ENCODE measurements around the gene CAPN7. TPM values are rescaled to one million over a fixed set of nuclear protein-coding genes. Genes with fewer than 3 reads are reported as not detected.

CAPN7 gene
- total RNA-seq, 1 donor from 2014 or later, result 26.2 TPM

DNA sequence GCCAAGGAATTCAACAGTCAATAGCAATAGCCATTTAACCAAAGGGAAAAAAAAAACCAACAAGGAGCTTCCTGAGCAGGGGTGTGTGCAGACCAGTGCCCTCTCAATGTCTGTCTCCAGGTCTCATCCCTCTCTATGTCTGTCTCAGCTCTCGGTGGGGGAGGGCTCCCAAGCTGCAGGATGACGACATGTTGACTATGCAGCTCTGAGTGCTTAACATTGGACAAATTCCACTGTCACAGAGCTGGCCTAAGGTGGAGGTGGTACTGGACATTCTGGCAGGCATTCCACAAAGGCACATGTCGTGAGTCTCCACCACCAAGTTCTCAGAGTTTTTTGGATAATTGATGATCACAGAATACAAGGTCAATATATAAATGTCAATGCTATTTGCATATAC is 2.0 kb upstream of the CAPN7 start:
- H3K27ac ChIP-seq (replicated peaks), result no peak overlapping the region

DNA sequence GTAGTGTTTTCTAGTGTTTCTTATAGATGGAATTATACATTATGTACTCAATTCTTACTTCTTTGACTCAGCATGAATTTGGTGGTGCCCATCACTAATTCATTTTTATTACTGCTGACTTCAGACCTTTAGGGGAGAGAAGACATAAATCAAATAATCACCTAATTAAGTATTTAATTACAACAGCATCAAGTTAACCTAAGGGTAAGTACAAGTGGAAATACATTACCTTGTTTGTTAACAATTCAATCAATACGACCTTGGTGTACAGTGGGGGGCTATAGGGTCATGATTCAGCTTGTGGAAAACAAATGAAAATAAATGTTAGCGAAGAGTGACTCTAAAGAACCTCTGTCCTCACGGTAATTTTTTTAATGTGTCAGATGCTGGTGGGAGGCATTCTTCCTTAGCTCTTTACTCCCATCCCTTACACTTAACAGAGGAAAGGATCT is 538 bp upstream of the CAPN7 start:
- Histone ChIP-seq H3K27me3 (ENCODE audit: low read depth) (no peaks in the 10 kb centered on the region), H3K36me3 (peaks cover 12% of the 10 kb centered on the region), H3K9me3 (replicated peaks) (no peaks in the 10 kb centered on the region), H3K4me1 (peaks cover 51% of the 10 kb centered on the region), H3K27ac (replicated peaks) (peak overlapping the region; percentile 98), H3K4me3 (peak overlapping the region; percentile 97)
- intact Hi-C loops (cut with micrococcal nuclease), result loop anchor here (10.0 kb wide), 1 partner anchor 199 kb away; no protein-coding TSS in a partner anchor
- DNase-seq, result no peak
- TF ChIP-seq, protein P1, sequence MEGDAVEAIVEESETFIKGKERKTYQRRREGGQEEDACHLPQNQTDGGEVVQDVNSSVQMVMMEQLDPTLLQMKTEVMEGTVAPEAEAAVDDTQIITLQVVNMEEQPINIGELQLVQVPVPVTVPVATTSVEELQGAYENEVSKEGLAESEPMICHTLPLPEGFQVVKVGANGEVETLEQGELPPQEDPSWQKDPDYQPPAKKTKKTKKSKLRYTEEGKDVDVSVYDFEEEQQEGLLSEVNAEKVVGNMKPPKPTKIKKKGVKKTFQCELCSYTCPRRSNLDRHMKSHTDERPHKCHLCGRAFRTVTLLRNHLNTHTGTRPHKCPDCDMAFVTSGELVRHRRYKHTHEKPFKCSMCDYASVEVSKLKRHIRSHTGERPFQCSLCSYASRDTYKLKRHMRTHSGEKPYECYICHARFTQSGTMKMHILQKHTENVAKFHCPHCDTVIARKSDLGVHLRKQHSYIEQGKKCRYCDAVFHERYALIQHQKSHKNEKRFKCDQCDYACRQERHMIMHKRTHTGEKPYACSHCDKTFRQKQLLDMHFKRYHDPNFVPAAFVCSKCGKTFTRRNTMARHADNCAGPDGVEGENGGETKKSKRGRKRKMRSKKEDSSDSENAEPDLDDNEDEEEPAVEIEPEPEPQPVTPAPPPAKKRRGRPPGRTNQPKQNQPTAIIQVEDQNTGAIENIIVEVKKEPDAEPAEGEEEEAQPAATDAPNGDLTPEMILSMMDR (IDR thresholded peaks at IDR 0.05; ENCODE audit: borderline replicate concordance), result no peak

More for the DNA sequence above, 2.0 kb upstream of the CAPN7 start:
- intact Hi-C loops (cut with micrococcal nuclease), result loop anchor here (10.0 kb wide), 1 partner anchor 201 kb away; no protein-coding TSS in a partner anchor
- H3K9me3 ChIP-seq (replicated peaks), result no peaks in the 10 kb centered on the region
- peaks cover under 1% of the 10 kb centered on the region for H3K36me3 ChIP-seq
- no peak overlapping the region for H3K4me3 ChIP-seq
- H3K27me3 ChIP-seq (ENCODE audit: low read depth), result no peaks in the 10 kb centered on the region
- DNase-seq, result no peak
- peaks cover 35% of the 10 kb centered on the region for H3K4me1 ChIP-seq
- TF ChIP-seq, protein P1 (IDR thresholded peaks at IDR 0.05; ENCODE audit: borderline replicate concordance), result no peak

DNA sequence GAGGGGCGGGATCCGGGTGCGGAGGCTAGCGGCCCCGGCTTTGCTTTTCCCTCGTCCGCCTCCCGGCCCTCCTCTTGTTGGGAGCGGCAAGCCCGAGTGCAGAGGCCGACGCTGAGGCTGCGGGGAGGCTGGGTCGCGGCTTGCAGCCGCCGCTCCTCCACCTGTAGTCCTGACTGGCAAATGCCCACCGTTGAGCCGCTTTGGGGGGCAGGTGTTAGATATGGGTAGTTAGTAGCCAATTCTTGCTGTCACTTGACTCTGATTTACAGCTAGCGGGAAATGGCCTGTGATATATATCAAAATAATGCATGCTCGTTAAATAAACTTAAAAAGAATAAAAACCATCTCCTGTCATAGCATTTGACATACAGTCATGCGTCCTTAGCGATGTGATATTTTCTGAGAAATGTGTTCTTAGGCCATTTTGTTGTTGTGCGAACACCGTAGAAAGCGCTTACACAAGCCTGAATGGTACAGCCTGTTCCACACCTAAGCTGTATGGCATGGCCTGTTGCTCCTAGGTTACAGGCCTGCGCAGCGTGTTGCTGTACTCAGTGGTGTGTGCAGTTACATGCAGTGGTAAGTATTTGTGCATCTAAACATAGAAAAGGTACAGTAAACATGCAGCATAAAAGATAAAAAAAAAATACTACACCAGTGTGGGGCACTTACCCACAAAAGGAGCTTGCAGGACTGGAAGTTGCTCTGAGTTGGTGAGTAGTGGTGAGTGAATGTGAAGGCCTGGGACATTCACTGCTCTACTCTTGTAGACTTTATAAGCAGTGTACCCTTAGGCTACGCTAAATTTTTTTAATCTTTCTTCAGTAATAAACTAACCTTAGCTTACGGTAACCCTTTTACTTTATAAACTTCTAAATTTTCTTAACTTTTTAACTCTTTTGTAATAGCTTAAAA is 873 bp downstream of the CAPN7 start:
- Histone ChIP-seq H3K9me3 (replicated peaks) (no peaks in the 10 kb centered on the region), H3K27me3 (ENCODE audit: low read depth) (no peaks in the 10 kb centered on the region), H3K4me3 (peak overlapping the region; percentile 97), H3K36me3 (peaks cover 17% of the 10 kb centered on the region), H3K27ac (replicated peaks) (peak overlapping the region; percentile 98), H3K4me1 (peaks cover 56% of the 10 kb centered on the region)
- peak; percentile 19 for DNase-seq
- intact Hi-C loops (cut with micrococcal nuclease), result loop anchor here (10.0 kb wide), 1 partner anchor 198 kb away; no protein-coding TSS in a partner anchor
- TF ChIP-seq, protein P1 (IDR thresholded peaks at IDR 0.05; ENCODE audit: borderline replicate concordance), result no peak

DNA sequence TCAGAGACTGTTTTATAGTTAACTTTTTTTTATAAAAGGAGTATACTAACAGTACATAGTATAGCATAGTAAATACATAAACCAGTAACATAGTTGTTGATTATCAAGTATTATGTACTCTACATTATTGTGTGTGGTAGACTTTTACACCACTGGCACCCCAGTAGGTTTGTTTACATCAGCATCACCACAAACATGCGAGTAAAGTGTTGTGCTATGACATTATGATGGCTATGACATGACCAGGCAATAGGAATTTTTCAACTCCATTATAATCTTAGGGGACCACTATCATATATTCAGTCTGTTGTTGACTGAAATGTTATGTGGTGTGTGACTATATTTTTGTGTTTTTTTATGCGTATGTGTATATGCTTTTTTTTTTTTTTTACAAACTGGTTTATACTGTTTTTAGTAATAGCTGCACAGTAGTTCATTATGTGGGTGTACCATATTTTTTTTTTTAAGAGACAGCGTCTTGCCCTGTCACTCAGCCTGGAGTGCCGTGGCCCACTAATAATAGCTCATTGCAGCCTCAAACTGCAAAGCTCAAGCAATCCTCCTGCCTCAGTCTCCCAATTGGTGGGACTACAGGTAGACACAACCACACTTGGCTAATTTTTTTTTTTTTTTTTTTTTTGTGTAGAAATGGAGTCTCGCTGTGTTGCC is 1.9 kb downstream of the CAPN7 start:
- H3K4me1 ChIP-seq, result peaks cover 56% of the 10 kb centered on the region
- peak overlapping the region; percentile 98 for H3K27ac ChIP-seq (replicated peaks)
- peaks cover 27% of the 10 kb centered on the region for H3K36me3 ChIP-seq
- no peaks in the 10 kb centered on the region for H3K9me3 ChIP-seq (replicated peaks)
- no peak for DNase-seq
- H3K4me3 ChIP-seq, result peak overlapping the region; percentile 97
- intact Hi-C loops (cut with micrococcal nuclease), result loop anchor here (10.0 kb wide), 1 partner anchor 197 kb away; no protein-coding TSS in a partner anchor
- TF ChIP-seq, protein P1 (IDR thresholded peaks at IDR 0.05; ENCODE audit: borderline replicate concordance), result no peak
- H3K27me3 ChIP-seq (ENCODE audit: low read depth), result no peaks in the 10 kb centered on the region

DNA sequence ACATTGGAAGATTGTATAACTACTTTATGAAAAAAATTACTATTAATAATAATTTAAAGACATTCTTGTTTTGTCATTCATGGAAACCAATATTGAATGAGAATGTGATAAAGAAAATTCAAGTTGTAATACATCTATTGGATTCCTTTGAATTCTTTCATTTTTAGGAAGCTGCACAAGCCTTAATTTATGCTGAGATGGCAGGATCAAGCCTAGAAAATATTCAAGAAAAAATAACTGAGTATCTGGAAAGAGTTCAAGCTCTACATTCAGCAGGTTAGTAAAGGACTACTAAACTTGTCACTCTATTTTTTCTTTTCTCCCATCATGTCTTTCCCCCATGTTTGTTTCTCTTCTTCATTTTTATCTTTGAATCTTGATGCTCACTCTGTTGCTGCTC is 5.9 kb downstream of the CAPN7 start:
- intact Hi-C loops (cut with micrococcal nuclease), result no loop called here
- H3K27me3 ChIP-seq (ENCODE audit: low read depth), result no peaks in the 10 kb centered on the region
- TF ChIP-seq, protein P1 (IDR thresholded peaks at IDR 0.05; ENCODE audit: borderline replicate concordance), result no peak
- H3K4me3 ChIP-seq, result no peak overlapping the region
- DNase-seq, result no peak
- H3K9me3 ChIP-seq (replicated peaks), result no peaks in the 10 kb centered on the region
- no peak overlapping the region for H3K27ac ChIP-seq (replicated peaks)
- peaks cover 55% of the 10 kb centered on the region for H3K4me1 ChIP-seq
- peaks cover 61% of the 10 kb centered on the region for H3K36me3 ChIP-seq
